DMS 273 (cell line): Measurements from ENCODE around the gene FGF10.

Experiments
- DNase-seq: peaks from one replicate; lab custom pipeline; 2025; ENCODE audit not compliant: unreplicated experiment; lab: John Stamatoyannopoulos, UW

The FGF10 gene

DNA sequence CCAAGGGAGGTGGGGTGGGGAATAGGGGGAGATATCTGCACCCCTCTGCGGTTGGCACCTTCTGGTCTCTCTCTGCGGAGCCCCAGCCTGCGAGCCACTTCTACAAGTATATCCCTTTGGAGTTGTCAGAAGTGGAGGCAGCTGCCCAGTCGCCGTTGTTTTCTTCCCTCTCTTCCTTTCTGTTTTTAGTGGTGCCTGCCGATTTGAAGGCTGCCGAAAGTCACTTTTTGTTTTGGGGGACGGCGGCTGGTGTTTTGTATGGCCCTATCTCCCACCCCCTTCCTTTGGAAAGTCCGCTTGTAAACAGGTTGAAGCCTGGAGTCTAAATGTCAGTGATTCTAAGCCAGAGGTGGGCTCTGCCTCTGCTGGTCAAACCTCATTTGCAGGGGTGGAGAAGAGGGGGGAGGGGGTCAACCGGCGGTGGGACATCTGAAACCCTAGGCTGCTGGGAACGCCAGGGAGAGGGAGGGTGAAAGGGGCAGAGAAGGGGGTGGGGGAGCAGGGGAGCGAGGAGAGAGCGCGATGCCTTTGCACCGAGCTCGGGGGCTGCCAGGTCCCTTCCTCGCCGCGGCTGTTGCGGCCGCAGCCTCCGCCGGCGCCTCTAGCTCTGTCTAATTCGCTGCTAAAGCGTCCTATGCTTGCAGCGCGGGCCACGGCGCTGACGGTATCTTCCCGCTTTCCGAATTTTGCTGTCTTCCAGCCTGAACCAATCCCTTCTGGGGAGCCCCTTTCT, at the start of gene FGF10:
Gene FGF10, minus strand, starts transcription at position 331 of the 733 bp plus-strand sequence. CDS start 738 bp downstream, outside the sequence.
- DNase-seq: peak; percentile 48

DNA sequence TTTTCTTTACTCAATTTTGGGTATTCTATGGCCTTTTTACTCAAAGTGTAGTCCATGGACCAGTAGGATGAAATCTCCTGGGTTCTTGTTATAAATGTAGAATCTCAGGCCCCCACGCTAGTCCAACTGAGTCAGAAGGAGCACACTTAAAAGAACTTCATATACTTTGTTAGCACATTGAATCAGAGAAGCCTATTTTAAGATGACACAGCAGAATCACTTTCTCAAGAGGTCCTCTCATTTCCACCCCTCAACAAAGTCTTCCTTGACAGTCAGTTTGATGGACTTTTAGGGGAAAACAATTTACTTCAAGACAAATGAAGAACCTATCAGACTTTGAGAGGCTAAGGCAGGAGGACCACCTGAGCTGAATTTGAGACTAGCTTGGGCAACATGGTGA, 37.7 kb upstream of the FGF10 start:
- DNase-seq: no peak

- no peak for DNase-seq
Measured at GRCh38 chr5:44412286-44412685, 23.1 kb upstream of the FGF10 start.

DNA sequence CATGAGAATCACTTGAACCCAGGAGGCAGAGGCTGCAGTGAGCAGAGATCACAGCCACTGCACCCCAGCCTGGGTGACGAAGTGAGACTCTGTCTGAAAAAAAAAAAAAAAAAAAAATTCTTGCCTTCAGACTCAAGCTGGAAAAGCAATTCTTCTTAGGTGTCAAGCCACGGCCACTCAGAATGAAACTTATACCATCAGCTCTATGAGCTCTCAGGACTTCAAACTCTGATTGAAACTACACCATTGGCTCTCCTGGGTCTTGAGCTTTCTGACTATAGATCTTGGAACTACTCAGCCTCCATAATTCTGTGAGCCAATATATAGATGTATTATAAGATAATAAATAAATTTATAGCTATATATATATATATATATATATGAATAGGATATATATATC, 12.9 kb upstream of the FGF10 start:
- no peak for DNase-seq

GRCh38 chr5:44401611-44402010, 12.4 kb upstream of the FGF10 start:
- no peak for DNase-seq

DNA sequence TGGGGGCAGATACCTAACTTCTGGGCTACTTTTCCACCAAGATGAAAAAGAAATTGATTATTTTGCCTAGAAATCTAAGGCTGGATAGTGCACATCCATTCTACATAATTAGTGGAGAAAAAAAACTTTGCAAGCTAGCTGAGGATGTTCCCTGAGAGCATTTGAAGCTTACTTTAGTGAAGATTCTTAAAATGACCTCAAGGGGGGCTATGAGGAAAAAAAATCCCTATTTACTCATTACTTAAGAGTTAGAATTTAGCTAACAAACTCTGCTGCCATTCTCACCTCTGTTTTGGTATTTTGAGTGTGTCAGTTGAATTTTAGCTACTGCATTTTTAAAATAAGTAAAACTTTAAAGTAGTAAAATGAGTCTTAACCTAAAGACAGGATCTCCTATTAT, 9.2 kb upstream of the FGF10 start:
- no peak for DNase-seq

- DNase-seq: no peak
Measured at GRCh38 chr5:44396312-44396711, 7.1 kb upstream of the FGF10 start.

GRCh38 chr5:44390351-44390750, 1.1 kb upstream of the FGF10 start:
- DNase-seq: no peak

- DNase-seq: peak; percentile 22
Measured at GRCh38 chr5:44389823-44390143, 563 bp upstream of the FGF10 start.

DNA sequence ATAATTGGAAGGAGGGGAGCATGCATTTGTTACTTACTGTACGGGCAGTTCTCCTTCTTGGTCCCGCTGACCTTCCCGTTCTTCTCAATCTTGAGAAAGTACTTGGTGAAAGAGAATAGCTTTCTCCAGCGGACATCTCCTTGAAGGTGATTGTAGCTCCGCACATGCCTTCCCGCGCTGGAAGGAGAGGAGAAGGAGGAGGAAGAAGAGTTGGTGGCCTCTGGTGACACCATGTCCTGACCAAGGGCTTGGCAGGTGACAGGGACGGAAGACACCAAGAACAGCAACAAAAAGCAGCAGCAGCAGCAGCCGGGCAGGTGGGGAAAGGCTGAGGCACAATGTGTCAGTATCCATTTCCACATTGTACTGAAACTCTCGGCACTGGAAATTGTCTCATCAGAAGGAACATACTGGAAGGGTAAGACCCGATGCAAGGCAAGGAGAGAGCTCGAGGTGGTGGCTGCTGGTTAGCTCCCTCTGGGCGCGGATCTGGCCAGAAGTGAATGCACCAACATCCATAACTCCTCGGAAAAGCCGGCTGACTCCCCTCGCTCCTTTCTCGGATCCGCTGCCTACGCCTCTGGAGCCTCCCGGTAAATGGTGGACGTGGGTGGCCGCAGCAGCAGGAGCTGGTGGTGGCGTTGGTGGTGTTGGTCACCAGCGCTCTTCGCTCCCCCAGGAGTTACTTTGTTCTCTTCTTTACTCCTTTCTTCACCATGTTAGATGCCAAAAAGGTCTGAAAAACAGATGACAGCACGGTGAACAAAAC, 715 bp downstream of the FGF10 start:
- DNase-seq: peak; percentile 25

- DNase-seq: no peak
Measured at GRCh38 chr5:44387921-44388320, 1.3 kb downstream of the FGF10 start.

GRCh38 chr5:44387406-44387805, 1.8 kb downstream of the FGF10 start:
- no peak for DNase-seq

GRCh38 chr5:44385291-44385900, 3.8 kb downstream of the FGF10 start:
- no peak for DNase-seq

DNA sequence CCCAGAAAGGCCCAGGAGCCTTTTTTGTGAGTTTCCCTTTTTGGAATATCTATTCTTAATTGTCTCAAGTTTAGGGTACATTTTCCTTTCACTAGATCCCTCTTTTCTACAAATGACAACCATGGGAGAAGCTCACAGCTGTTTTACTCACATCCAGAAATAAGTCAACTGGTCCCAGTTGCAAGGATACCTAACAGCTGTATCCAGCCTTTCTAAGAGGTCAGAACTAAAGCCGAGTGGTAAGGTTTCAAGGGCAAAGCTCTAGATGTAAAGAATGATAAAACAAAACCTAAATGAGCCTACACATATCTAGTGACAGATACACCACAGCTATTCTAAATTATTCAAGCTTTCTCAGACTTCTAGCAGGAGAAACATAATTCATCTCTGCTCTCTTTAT, 4.4 kb downstream of the FGF10 start:
- no peak for DNase-seq

GRCh38 chr5:44382894-44383293, 6.3 kb downstream of the FGF10 start:
- DNase-seq: no peak

DNA sequence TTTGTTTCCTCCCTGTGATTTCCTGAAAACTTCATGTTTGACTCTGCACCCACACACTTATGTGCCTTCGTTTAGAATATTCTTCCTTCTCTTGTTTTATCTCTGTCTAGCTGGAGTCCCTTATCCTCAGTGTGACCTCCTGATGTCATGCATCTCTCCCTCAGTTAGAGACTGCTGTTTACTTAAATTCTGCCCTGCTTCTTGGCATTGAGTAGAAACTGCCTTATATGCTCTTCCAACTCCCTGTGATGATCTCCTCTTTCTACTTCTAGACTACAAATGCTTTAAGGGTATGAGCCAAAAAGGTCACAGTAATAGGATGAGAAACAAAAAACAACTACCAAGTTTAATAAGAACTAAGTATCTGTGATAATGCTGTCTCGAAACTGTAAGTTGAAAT, 12.2 kb downstream of the FGF10 start:
- DNase-seq: no peak

DNA sequence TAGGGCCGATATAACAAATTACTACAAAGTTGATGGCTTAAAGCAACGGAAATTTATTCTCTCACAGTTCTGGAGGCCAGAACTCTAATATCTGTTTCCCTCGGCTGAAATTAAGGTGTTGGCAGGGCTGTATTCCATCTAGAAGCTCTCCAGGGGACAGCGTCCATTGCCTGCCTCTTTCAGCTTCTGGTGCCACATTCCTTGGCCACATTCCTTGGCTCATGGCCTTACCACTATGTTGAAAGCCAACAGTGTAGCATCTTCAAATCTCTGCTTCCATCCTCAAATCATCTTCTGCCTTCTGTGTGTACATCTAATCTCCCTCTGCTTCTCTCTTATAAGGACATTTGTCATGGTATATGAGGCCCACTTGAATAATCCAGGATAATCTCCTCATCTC, 17.2 kb downstream of the FGF10 start:
- DNase-seq: no peak

DNA sequence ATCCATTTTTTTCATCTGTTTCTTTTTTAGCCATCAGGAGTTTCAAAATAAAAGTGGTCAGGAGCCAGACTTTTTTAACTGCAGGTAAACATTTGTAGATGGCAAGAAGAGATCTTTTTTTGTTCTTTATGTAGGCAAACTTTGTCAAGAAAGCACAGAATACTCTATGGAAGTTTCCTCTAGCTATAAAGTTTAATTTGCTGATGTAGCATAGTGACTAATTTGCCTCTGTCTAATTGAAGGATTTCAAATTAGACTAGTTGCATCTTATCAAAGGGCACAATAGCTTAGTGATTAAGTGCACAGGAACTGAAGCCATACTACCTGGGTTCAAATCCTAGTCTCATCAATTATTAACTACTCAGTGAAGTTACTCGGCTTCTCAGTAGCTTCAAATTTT, 22.0 kb downstream of the FGF10 start:
- no peak for DNase-seq

- no peak for DNase-seq
Measured at GRCh38 chr5:44365345-44365744, 23.9 kb downstream of the FGF10 start.

GRCh38 chr5:44364097-44364496, 25.1 kb downstream of the FGF10 start:
- no peak for DNase-seq

GRCh38 chr5:44361342-44362001, 27.7 kb downstream of the FGF10 start:
- no peak for DNase-seq

DNA sequence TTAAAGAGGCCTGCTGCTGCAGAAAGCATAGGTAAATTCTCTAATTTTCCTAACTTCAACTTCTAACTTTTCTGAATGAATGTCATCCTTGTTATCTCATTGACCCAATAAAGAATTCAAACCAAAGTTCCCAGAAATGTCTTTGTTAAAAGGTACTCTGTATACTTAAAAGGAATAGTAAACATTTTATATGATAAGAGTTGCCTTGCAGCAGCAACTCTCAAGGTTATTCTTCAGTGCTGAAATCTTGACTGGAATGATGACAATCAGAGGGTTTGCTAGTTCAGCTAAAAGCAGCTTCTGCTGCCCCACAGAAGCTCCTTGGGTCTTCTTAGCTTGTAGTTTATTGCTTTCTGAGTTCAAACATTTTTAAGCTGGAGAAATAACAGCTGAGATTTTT, 28.3 kb downstream of the FGF10 start:
- no peak for DNase-seq
